H1 (cell line): ENCODE results near the gene DSE. TPM values are rescaled to one million over a fixed set of nuclear protein-coding genes. Genes with fewer than 3 reads are reported as not detected.

Source experiments
- CTCF ChIA-PET: fragments of 300-600 bp; sonication (Branson Sonifier 250); formaldehyde crosslinking; loops from one replicate; lab custom pipeline; 2021; ENCODE audit not compliant: partially characterized antibody; lab: Charles Lee
- POLR2A ChIA-PET: fragments of 300-600 bp; sonication (Branson Sonifier 250); formaldehyde crosslinking; loops from one replicate; lab custom pipeline; 2021; ENCODE audit warnings: inconsistent platforms; ENCODE audit not compliant: partially characterized antibody; lab: Charles Lee
- DNase-seq, 2 experiments: peaks; one replicate each; pipeline versions ENCODE4 v3.0.0 to v3.0.0-alpha.2; 2010 to 2022; ENCODE audit warnings: low spot score in 2 of 2, low read depth in 1 of 2, mixed read lengths in 1 of 2
- FAIRE-seq: peaks from 2 replicates; lab custom pipeline; 2011; peaks lifted over from hg19 to GRCh38; lab: Jason Lieb, UNC
- H2AFZ ChIP-seq: 2 replicates; pipeline ENCODE4 v1.8.1; 2012; ENCODE audit warnings: low read length, inconsistent platforms
- H2AK5ac ChIP-seq: 2 replicates; pipeline ENCODE4 v1.6.1; 2013; ENCODE audit warnings: low read depth, low read length
- H2BK120ac ChIP-seq: replicated peaks from 2 replicates; pipeline ENCODE3; 2013; ENCODE audit warnings: low read depth, low read length, inconsistent platforms
- H2BK12ac ChIP-seq: 2 replicates; pipeline ENCODE4 v1.6.1; 2013; ENCODE audit warnings: low read depth, low read length
- H2BK15ac ChIP-seq: 2 replicates; pipeline ENCODE4 v1.6.1; 2013; ENCODE audit warnings: low read length
- H2BK20ac ChIP-seq: 2 replicates; pipeline ENCODE4 v1.6.1; 2013; ENCODE audit warnings: low read length
- H2BK5ac ChIP-seq: 2 replicates; pipeline ENCODE4 v1.6.1; 2013; ENCODE audit warnings: low read depth, low read length
- H3K14ac ChIP-seq: 2 replicates; pipeline ENCODE4 v1.6.1; 2013; ENCODE audit warnings: inconsistent platforms; ENCODE audit not compliant: insufficient read length
- H3K18ac ChIP-seq: 2 replicates; pipeline ENCODE4 v1.6.1; 2013; ENCODE audit warnings: low read length; ENCODE audit errors: extremely low read depth
- H3K23ac ChIP-seq: 2 replicates; pipeline ENCODE4 v1.6.1; 2013; ENCODE audit warnings: inconsistent platforms; ENCODE audit not compliant: insufficient read length
- H3K23me2 ChIP-seq: 2 replicates; pipeline ENCODE4 v1.6.1; 2013; ENCODE audit warnings: low read depth, low read length
- H3K27ac ChIP-seq: 2 replicates; pipeline ENCODE4 v1.6.1; 2011; ENCODE audit warnings: low read depth, low read length, inconsistent platforms
- H3K27me3 ChIP-seq, 4 experiments: replicated peaks in 1 of 4; 1 replicate in 1 of 4; 2 replicates in 3 of 4; pipeline versions ENCODE4 v1.6.1 to v1.8.1; 2011 to 2013; ENCODE audit warnings: low read length in 3 of 4, mild to moderate bottlenecking in 3 of 4, inconsistent platforms in 2 of 4, mixed read lengths in 2 of 4, moderate library complexity in 1 of 4; ENCODE audit not compliant: control insufficient read depth in 3 of 4, insufficient read depth in 3 of 4; ENCODE audit errors: extremely low read depth in 1 of 4
- H3K36me3 ChIP-seq, 4 experiments: 2 replicates each; pipeline versions ENCODE4 v1.6.1 to v1.8.1; 2011 to 2013; ENCODE audit warnings: mild to moderate bottlenecking in 4 of 4, low read length in 3 of 4, moderate library complexity in 2 of 4, control low read depth in 1 of 4, inconsistent platforms in 1 of 4; ENCODE audit not compliant: insufficient read depth in 4 of 4, control insufficient read depth in 2 of 4
- H3K4ac ChIP-seq: replicated peaks from 2 replicates; pipeline ENCODE3; 2013; ENCODE audit warnings: low read length, low read depth, mixed read lengths, inconsistent platforms; ENCODE audit not compliant: insufficient read length
- H3K4me1 ChIP-seq, 4 experiments: replicated peaks in 1 of 4; 1 replicate in 1 of 4; 2 replicates in 3 of 4; pipeline versions ENCODE4 v1.6.1 to v1.8.1; 2011 to 2013; ENCODE audit warnings: low read length in 3 of 4, inconsistent platforms in 2 of 4, mixed read lengths in 1 of 4; ENCODE audit not compliant: insufficient read depth in 4 of 4, control insufficient read depth in 3 of 4
- H3K4me2 ChIP-seq, 2 experiments: 2 replicates each; pipeline versions ENCODE4 v1.6.1 to v1.8.1; 2011 to 2013; ENCODE audit warnings: low read depth in 2 of 2, low read length in 2 of 2, control low read depth in 1 of 2, inconsistent platforms in 1 of 2, mild to moderate bottlenecking in 1 of 2; ENCODE audit not compliant: insufficient read depth in 1 of 2
- H3K4me3 ChIP-seq, 4 experiments: fragments of 200-600, 300-600 bp in 1 of 4; sonication (generic), shearing (Covaris generic), sonication (Bioruptor Twin) in 1 of 4; 2 replicates each; pipeline versions ENCODE4 v1.5.1 to v1.8.1; 2011 to 2016; ENCODE audit warnings: low read length in 4 of 4, low read depth in 3 of 4, control low read depth in 2 of 4, inconsistent platforms in 2 of 4, mild to moderate bottlenecking in 2 of 4, mixed read lengths in 1 of 4, moderate library complexity in 1 of 4; ENCODE audit not compliant: insufficient read depth in 2 of 4; ENCODE audit errors: extremely low read depth in 1 of 4
- H3K56ac ChIP-seq: replicated peaks from 2 replicates; pipeline ENCODE3; 2013; ENCODE audit warnings: low read depth, mild to moderate bottlenecking, mixed read lengths, low read length, inconsistent platforms; ENCODE audit not compliant: insufficient read length
- H3K79me1 ChIP-seq: 2 replicates; pipeline ENCODE4 v1.6.1; 2013; ENCODE audit warnings: low read depth, low read length, control low read depth
- H3K79me2 ChIP-seq, 2 experiments: 2 replicates each; pipeline versions ENCODE4 v1.6.1 to v1.8.1; 2012 to 2013; ENCODE audit warnings: low read length in 2 of 2, mild to moderate bottlenecking in 2 of 2, inconsistent platforms in 1 of 2; ENCODE audit not compliant: insufficient read depth in 2 of 2, control insufficient read depth in 1 of 2
- H3K9ac ChIP-seq, 4 experiments: replicated peaks in 1 of 4; 1 replicate in 1 of 4; 2 replicates in 3 of 4; pipeline versions ENCODE4 v1.6.1 to v1.8.1; 2011 to 2013; ENCODE audit warnings: low read depth in 3 of 4, low read length in 3 of 4, control low read depth in 2 of 4, mild to moderate bottlenecking in 2 of 4, moderate library complexity in 2 of 4, inconsistent platforms in 1 of 4; ENCODE audit errors: extremely low read depth in 1 of 4
- H3K9me3 ChIP-seq, 2 experiments: 2 replicates each; pipeline versions ENCODE4 v1.6.1 to v1.8.1; 2012 to 2013; ENCODE audit warnings: mild to moderate bottlenecking in 2 of 2, moderate library complexity in 2 of 2, control low read depth in 1 of 2, inconsistent platforms in 1 of 2, low read depth in 1 of 2, low read length in 1 of 2, mixed read lengths in 1 of 2; ENCODE audit not compliant: insufficient read depth in 2 of 2
- H4K20me1 ChIP-seq, 2 experiments: replicated peaks in 1 of 2; 2 replicates each; pipeline versions ENCODE3 to v1.8.1; 2011 to 2013; ENCODE audit warnings: inconsistent platforms in 2 of 2, low read length in 2 of 2, mild to moderate bottlenecking in 1 of 2; ENCODE audit not compliant: insufficient read depth in 2 of 2, control insufficient read depth in 1 of 2
- H4K5ac ChIP-seq: 2 replicates; pipeline ENCODE4 v1.6.1; 2013; ENCODE audit warnings: low read length, low read depth, mixed read lengths, inconsistent platforms; ENCODE audit not compliant: insufficient read length
- H4K8ac ChIP-seq: 2 replicates; pipeline ENCODE4 v1.8.0; 2013; ENCODE audit warnings: mild to moderate bottlenecking, moderate library complexity, low read length, inconsistent platforms; ENCODE audit not compliant: insufficient read depth; ENCODE audit errors: extremely low read depth
- H4K91ac ChIP-seq: replicated peaks from 2 replicates; pipeline ENCODE3; 2013; ENCODE audit warnings: low read length, mixed read lengths, inconsistent platforms; ENCODE audit not compliant: insufficient read length
- CBX8 ChIP-seq: fragments of 300-800, 300-1000 bp; sonication (generic); IDR thresholded peaks from 2 replicates; pipeline ENCODE4 v1.7.1; 2016; ENCODE audit warnings: low read depth, low read length, borderline replicate concordance
- CHD2 ChIP-seq: IDR thresholded peaks from 2 replicates; pipeline ENCODE4 v1.6.1; 2012; ENCODE audit warnings: low read length, improper control_type of control experiment
- FOSL1 ChIP-seq: IDR thresholded peaks from 2 replicates; pipeline ENCODE4 v1.6.1; 2011; ENCODE audit warnings: mild to moderate bottlenecking, low read depth, low read length, moderate library complexity; ENCODE audit not compliant: insufficient read depth
- GTF2F1 ChIP-seq: IDR thresholded peaks from 2 replicates; pipeline ENCODE4 v1.6.1; 2012; ENCODE audit warnings: low read depth, low read length, improper control_type of control experiment, borderline replicate concordance
- HDAC2 ChIP-seq, 2 experiments: fragments of 300-600 bp in 1 of 2; sonication (generic) in 1 of 2; IDR thresholded peaks; 2 replicates each; pipeline ENCODE4 v1.6.1; 2011 to 2012; ENCODE audit warnings: low read depth in 2 of 2, low read length in 2 of 2, mild to moderate bottlenecking in 2 of 2, moderate library complexity in 2 of 2, borderline replicate concordance in 1 of 2, inconsistent platforms in 1 of 2
- JUN ChIP-seq: IDR thresholded peaks from 2 replicates; pipeline ENCODE4 v1.6.1; 2011; ENCODE audit warnings: low read depth, mild to moderate bottlenecking, improper control_type of control experiment, low read length
- JUND ChIP-seq: IDR thresholded peaks from 2 replicates; pipeline ENCODE4 v1.6.1; 2011; ENCODE audit warnings: mild to moderate bottlenecking, improper control_type of control experiment, low read length
- KDM4A ChIP-seq: IDR thresholded peaks from one replicate; pipeline ENCODE4 v1.7.1; 2012; ENCODE audit warnings: low read depth, mild to moderate bottlenecking, moderate library complexity, low read length, inconsistent platforms; ENCODE audit not compliant: severe bottlenecking
- MAX ChIP-seq: IDR thresholded peaks from 2 replicates; pipeline ENCODE4 v1.6.1; 2012; ENCODE audit warnings: inconsistent platforms
- POLR2AphosphoS5 ChIP-seq: IDR thresholded peaks from 2 replicates; pipeline ENCODE4 v1.6.1; 2011; ENCODE audit warnings: low read depth, low read length
- RFX5 ChIP-seq: IDR thresholded peaks from 2 replicates; pipeline ENCODE4 v1.6.1; 2011; ENCODE audit warnings: low read depth, low read length, improper control_type of control experiment, borderline replicate concordance
- SP2 ChIP-seq: IDR thresholded peaks from 2 replicates; pipeline ENCODE4 v1.6.1; 2012; ENCODE audit warnings: mild to moderate bottlenecking, low read length, inconsistent platforms
- TAF7 ChIP-seq: optimal IDR thresholded peaks from 2 replicates; pipeline ENCODE3; 2011; ENCODE audit warnings: low read depth, mild to moderate bottlenecking, inconsistent platforms, low read length, moderate library complexity, borderline replicate concordance
- TBP ChIP-seq: IDR thresholded peaks from 2 replicates; pipeline ENCODE4 v1.6.1; 2011; ENCODE audit warnings: low read depth, low read length, improper control_type of control experiment
- WGBS, 2 experiments: shearing (Covaris generic) in 1 of 2; methylation state at CpG; one replicate each; pipeline versions ENCODE4 v1.1.6 to v1.1.7; 2013 to 2015; ENCODE audit warnings: low lambda C conversion rate in 2 of 2, mixed read lengths in 2 of 2, inconsistent platforms in 1 of 2, low coverage in 1 of 2, missing lambda C conversion rate in 1 of 2; ENCODE audit not compliant: insufficient replicate concordance in 2 of 2, insufficient coverage in 1 of 2, insufficient read length in 1 of 2; ENCODE audit errors: extremely low coverage in 1 of 2, missing lambda C conversion rate in 1 of 2; 5-methylcytosine and 5-hydroxymethylcytosine counted together
- polyA plus RNA-seq, 7 experiments: library from polyadenylated mRNA; depleted of rRNA in 3 of 7; stranded (reverse) in 5 of 7; unstranded in 2 of 7; fragments of >200 nt in 5 of 7; fragments of 200-250 nt in 2 of 7; gene quantifications; 1 replicate in 5 of 7; 2 replicates in 1 of 7; 4 replicates in 1 of 7; pipeline versions ENCODE4 v1.2.1 to v1.2.3, GENCODE V29; 2011 to 2013; ENCODE audit warnings: missing spikeins in 2 of 7, mixed read lengths in 2 of 7
- total RNA-seq: library from RNA; stranded (reverse); fragmentation: NEBNext Ultra II Directional; extraction: Animal tissue kit (Norgen Biotek cat#: 25700); gene quantifications from 2 replicates; pipeline ENCODE4 v1.2.1, GENCODE V29; 2021

Gene DSE
- total and polyA plus RNA-seq, 2 of the 8 experiments (the other 6 are each of a cell fraction or from before 2014, with no cell fraction given) = 32.5 to 94.4 TPM

- Histone ChIP-seq H3K4me2 (no peak overlapping the region), H3K4me3 (no peak overlapping the region), H4K8ac (no peak overlapping the region), H3K18ac (no peak overlapping the region), H3K4ac (no peak overlapping the region), H4K20me1 (no peaks in the 10 kb centered on the region), H3K79me2 (no peaks in the 10 kb centered on the region), H4K5ac (no peak overlapping the region), H2AK5ac (no peak overlapping the region), H3K79me1 (no peaks in the 10 kb centered on the region), H3K27me3 (no peaks in the 10 kb centered on the region), H4K91ac (no peak overlapping the region), H3K23ac (no peak overlapping the region), H3K56ac (no peak overlapping the region), H3K4me1 (no peaks in the 10 kb centered on the region), H3K14ac (no peak overlapping the region), H2BK5ac (no peak overlapping the region), H2BK15ac (no peak overlapping the region), H2BK20ac (no peak overlapping the region), H2BK120ac (no peak overlapping the region), H3K27ac (no peak overlapping the region), H2BK12ac (no peak overlapping the region), H3K9me3 (no peaks in the 10 kb centered on the region), H3K9ac (no peak overlapping the region), H3K36me3 (no peaks in the 10 kb centered on the region), H3K23me2 (no peaks in the 10 kb centered on the region), H2AFZ (no peak overlapping the region)
- WGBS, 2 experiments = 86% methylated on average over 1 of the region's 1 CpG; no CpG with 5 or more reads in 1 of the 2 experiments
- ChIA-PET CTCF (no interaction called here), POLR2A (no interaction called here)
- no peak for FAIRE-seq
- DNase-seq = no peak
- no peak for TF ChIP-seq SP2
- no peak for TF ChIP-seq FOSL1
- TF ChIP-seq MAX = no peak
- no peak for TF ChIP-seq TBP
- TF ChIP-seq TAF7 = no peak
- TF ChIP-seq CBX8 = no peak
- TF ChIP-seq CHD2 = no peak
- no peak for TF ChIP-seq KDM4A
- TF ChIP-seq RFX5 = no peak
- no peak for TF ChIP-seq JUN
- no peak for TF ChIP-seq POLR2AphosphoS5
- TF ChIP-seq JUND = no peak
- no peak for TF ChIP-seq HDAC2 (IDR thresholded peaks at IDR 0.05; ENCODE audit: borderline replicate concordance in 1 of 2, low read depth in 2 of 2, low read length in 2 of 2)
- no peak for TF ChIP-seq GTF2F1
These were observed 112.0 kb downstream of the DSE start for GRCh38 chr6:116482780-116483179.
